Astrocyte of the cerebellum (primary cell): ENCODE results near the gene CCNJ.

Experiments
- DNase-seq: peaks from one replicate; pipeline ENCODE4 v3.0.0-alpha.2; 2011; ENCODE audit warnings: low read depth
- H3K4me3 ChIP-seq: 2 replicates; pipeline ENCODE4 v1.5.1; 2011; ENCODE audit warnings: mild to moderate bottlenecking, low read depth, low read length, moderate library complexity
- in situ Hi-C: cut with HindIII; loops from 2 replicates; pipeline ENCODE4 v1.10.0; 2017; ENCODE audit warnings: low sequenced_read_pairs
- TF ChIP-seq, protein P1 (sequence below): IDR thresholded peaks from 2 replicates; pipeline ENCODE4 v1.5.1; 2012; ENCODE audit warnings: low read length, low read depth, moderate library complexity, mild to moderate bottlenecking; ENCODE audit errors: missing control alignments

CCNJ gene

DNA sequence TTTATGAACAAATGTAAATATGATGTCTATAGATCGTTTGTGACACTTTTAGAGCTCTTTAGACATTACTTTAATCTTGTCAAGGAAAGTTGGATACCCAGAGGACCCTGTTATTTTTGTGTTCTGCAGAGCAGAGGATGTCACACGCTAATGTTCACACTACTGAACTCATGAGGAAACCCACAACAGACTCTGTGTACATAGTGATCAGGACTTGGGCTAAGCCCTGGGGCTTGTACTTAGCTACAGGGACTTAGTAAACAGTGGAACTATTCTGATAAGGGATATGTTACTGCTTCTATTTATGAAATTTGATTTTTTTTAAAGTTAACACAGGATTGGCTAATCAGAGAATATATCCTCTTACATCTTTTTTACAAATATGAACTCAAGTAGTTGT is 50.6 kb downstream of the CCNJ start:
- in situ Hi-C loops = no loop called here
- TF ChIP-seq, protein P1, sequence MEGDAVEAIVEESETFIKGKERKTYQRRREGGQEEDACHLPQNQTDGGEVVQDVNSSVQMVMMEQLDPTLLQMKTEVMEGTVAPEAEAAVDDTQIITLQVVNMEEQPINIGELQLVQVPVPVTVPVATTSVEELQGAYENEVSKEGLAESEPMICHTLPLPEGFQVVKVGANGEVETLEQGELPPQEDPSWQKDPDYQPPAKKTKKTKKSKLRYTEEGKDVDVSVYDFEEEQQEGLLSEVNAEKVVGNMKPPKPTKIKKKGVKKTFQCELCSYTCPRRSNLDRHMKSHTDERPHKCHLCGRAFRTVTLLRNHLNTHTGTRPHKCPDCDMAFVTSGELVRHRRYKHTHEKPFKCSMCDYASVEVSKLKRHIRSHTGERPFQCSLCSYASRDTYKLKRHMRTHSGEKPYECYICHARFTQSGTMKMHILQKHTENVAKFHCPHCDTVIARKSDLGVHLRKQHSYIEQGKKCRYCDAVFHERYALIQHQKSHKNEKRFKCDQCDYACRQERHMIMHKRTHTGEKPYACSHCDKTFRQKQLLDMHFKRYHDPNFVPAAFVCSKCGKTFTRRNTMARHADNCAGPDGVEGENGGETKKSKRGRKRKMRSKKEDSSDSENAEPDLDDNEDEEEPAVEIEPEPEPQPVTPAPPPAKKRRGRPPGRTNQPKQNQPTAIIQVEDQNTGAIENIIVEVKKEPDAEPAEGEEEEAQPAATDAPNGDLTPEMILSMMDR = no peak
- DNase-seq = no peak
- H3K4me3 ChIP-seq = no peak overlapping the region

DNA sequence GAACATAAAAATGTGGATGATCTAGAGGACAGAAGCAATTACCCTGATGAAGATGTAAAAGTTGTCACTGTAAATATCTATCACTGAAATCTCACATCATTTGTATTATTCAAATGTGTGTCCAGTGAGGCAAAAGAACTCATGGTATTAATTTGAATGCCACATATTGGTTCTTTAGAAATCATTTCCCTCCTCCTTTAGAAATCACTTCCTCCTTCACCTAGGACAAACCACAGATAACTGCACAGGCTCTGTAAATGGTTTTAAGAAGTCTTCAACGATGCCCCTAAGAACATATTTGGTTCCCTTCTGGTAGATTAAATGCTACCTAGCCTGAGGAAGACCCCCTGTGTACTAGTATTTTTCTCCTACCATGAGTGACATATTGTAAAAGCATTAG is 53.6 kb downstream of the CCNJ start:
- DNase-seq = no peak
- no peak overlapping the region for H3K4me3 ChIP-seq
- TF ChIP-seq, protein P1 = no peak
- in situ Hi-C loops = no loop called here

DNA sequence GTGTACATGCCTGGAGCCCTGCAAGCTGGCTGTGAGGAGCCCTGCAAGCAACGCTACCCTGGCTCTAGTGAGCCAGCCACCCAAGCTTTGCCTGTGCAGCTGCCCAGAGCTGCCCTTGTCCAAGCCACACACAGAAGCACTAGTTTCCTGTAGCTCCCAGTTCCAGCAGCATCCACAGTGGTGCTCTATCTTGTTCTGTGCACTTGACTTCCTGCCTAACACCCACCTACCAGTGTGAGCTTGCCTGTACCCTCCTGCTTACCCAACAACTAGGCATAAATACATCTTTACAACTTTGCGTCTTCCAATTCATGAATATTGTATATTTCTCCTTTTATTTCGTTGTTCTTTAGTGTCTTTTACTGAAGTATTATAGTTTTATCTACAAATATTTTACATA is 54.5 kb downstream of the CCNJ start:
- TF ChIP-seq, protein P1 = no peak
- no peak for DNase-seq
- H3K4me3 ChIP-seq = no peak overlapping the region
- in situ Hi-C loops = no loop called here

DNA sequence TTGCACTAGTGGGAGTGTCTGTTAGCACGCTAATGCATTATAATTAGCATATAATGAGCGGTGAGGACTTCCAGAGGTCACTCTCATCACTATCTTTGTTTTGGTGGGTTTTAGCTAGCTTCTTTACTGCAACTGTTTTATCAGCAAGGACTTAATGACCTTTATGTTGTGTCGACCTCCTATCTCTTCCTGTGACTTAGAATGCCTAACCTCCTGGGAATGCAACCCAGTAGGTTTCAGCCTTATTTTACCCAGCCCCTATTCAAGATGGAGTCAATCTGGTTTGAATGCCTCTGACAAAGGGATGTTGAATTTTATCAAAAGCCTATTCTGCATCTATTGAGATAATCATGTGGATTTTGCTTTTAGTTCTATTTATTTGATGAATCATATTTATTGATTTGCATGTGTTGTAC is 64.2 kb downstream of the CCNJ start:
- TF ChIP-seq, protein P1 = no peak
- H3K4me3 ChIP-seq = no peak overlapping the region
- DNase-seq = no peak
- in situ Hi-C loops = no loop called here
